OCI-LY3 (cell line): ENCODE results near the gene MED27.

Experiments
- EZH2phosphoT487 ChIP-seq: fragments of 200-600 bp; shearing (Covaris generic); IDR thresholded peaks from 2 replicates; pipeline ENCODE4 v1.6.1; 2018; ENCODE audit warnings: antibody characterized with exemption, mixed run types, low read depth
- TF ChIP-seq, protein P1 (sequence below): fragments of 200-600, 300-600 bp; sonication (generic); IDR thresholded peaks from 2 replicates; pipeline ENCODE4 v1.5.1; 2014; ENCODE audit warnings: antibody characterized with exemption, low read length, low read depth

- TF ChIP-seq, protein P1, sequence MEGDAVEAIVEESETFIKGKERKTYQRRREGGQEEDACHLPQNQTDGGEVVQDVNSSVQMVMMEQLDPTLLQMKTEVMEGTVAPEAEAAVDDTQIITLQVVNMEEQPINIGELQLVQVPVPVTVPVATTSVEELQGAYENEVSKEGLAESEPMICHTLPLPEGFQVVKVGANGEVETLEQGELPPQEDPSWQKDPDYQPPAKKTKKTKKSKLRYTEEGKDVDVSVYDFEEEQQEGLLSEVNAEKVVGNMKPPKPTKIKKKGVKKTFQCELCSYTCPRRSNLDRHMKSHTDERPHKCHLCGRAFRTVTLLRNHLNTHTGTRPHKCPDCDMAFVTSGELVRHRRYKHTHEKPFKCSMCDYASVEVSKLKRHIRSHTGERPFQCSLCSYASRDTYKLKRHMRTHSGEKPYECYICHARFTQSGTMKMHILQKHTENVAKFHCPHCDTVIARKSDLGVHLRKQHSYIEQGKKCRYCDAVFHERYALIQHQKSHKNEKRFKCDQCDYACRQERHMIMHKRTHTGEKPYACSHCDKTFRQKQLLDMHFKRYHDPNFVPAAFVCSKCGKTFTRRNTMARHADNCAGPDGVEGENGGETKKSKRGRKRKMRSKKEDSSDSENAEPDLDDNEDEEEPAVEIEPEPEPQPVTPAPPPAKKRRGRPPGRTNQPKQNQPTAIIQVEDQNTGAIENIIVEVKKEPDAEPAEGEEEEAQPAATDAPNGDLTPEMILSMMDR = no peak
- TF ChIP-seq EZH2phosphoT487 = no peak
Measured at GRCh38 chr9:131824155-131824594, 255.5 kb downstream of the MED27 start.
